Measurements from ENCODE around the gene RUFY3. TPM values are rescaled to one million over a fixed set of nuclear protein-coding genes. Genes with fewer than 3 reads are reported as not detected.

RUFY3 gene
- total and polyA plus RNA-seq, 4 donors = 7.4 to 96.9 (median 42.1) TPM

GRCh38 chr4:70841211-70841610 lies 119.4 kb downstream of the RUFY3 start:
- Histone ChIP-seq H3K27ac (ENCODE audit: low read depth in 1 of 2, low read length in 2 of 2) (no peak overlapping the region), H3K36me3 (ENCODE audit: control insufficient read depth in 1 of 2, insufficient read depth in 2 of 2, low read length in 1 of 2) (no peaks in the 10 kb centered on the region), H3K9me3 (ENCODE audit: control insufficient read depth, low read length) (no peaks in the 10 kb centered on the region), H3K4me1 (ENCODE audit: control insufficient read depth in 1 of 2, insufficient read depth in 2 of 2, low read length in 2 of 2) (no peaks in the 10 kb centered on the region), H3K27me3 (ENCODE audit: control insufficient read depth in 1 of 2, insufficient read depth in 2 of 2, low read length in 1 of 2) (no peaks in the 10 kb centered on the region), H3K4me3 (ENCODE audit: low read length in 2 of 2) (no peak overlapping the region)
- intact Hi-C loops (cut with DNase I) = loop anchor here (2.0 to 5.0 kb wide), 2 partner anchors 61 to 62 kb away; partner anchors contain the start of gene MOB1B (in 2 of the 2)
- no peak for DNase-seq
- ATAC-seq (ENCODE audit: low FRiP score) = no peak

- H3K9me3 ChIP-seq (ENCODE audit: control insufficient read depth, low read length) = no peaks in the 10 kb centered on the region
- peak overlapping the region in 1 of 2 donors; percentile 8 for H3K27ac ChIP-seq (ENCODE audit: low read depth in 1 of 2, low read length in 2 of 2)
- DNase-seq (no peak), ATAC-seq (ENCODE audit: low FRiP score) (no peak)
- no peaks in the 10 kb centered on the region for H3K4me1 ChIP-seq (ENCODE audit: control insufficient read depth in 1 of 2, insufficient read depth in 2 of 2, low read length in 2 of 2)
- H3K27me3 ChIP-seq (ENCODE audit: control insufficient read depth in 1 of 2, insufficient read depth in 2 of 2, low read length in 1 of 2) = no peaks in the 10 kb centered on the region
- 36 to 38% methylated on average over 1 of the region's 1 CpG for WGBS, 2 donors
- intact Hi-C loops (cut with DNase I) = loop anchor here (2.0 to 5.0 kb wide), 2 partner anchors 60 to 61 kb away; partner anchors contain the start of gene MOB1B (in 2 of the 2)
- H3K36me3 ChIP-seq (ENCODE audit: control insufficient read depth in 1 of 2, insufficient read depth in 2 of 2, low read length in 1 of 2) = no peaks in the 10 kb centered on the region
- no peak overlapping the region for H3K4me3 ChIP-seq (ENCODE audit: low read length in 2 of 2)
Measured at GRCh38 chr4:70841951-70842350, 120.2 kb downstream of the RUFY3 start.

- Histone ChIP-seq H3K27me3 (ENCODE audit: control insufficient read depth in 1 of 2, insufficient read depth in 2 of 2, low read length in 1 of 2) (no peaks in the 10 kb centered on the region), H3K4me1 (ENCODE audit: control insufficient read depth in 1 of 2, insufficient read depth in 2 of 2, low read length in 2 of 2) (no peaks in the 10 kb centered on the region), H3K9me3 (ENCODE audit: control insufficient read depth, low read length) (no peaks in the 10 kb centered on the region), H3K36me3 (ENCODE audit: control insufficient read depth in 1 of 2, insufficient read depth in 2 of 2, low read length in 1 of 2) (no peaks in the 10 kb centered on the region), H3K4me3 (ENCODE audit: low read length in 2 of 2) (no peak overlapping the region), H3K27ac (ENCODE audit: low read depth in 1 of 2, low read length in 2 of 2) (no peak overlapping the region)
- intact Hi-C loops (cut with DNase I) = loop anchor here in 1 of 2 donors (5.0 kb wide), 1 partner anchor 59 kb away; the partner anchor contains the start of gene MOB1B
- DNase-seq (no peak), ATAC-seq (ENCODE audit: low FRiP score) (no peak)
- WGBS, 2 donors = 93 to 95% methylated on average over 6 of the region's 6 CpGs
Measured at GRCh38 chr4:70842761-70843435, 121.1 kb downstream of the RUFY3 start.

- 92 to 98% methylated on average over 9 of the region's 9 CpGs for WGBS, 2 donors
- Histone ChIP-seq H3K27me3 (ENCODE audit: control insufficient read depth in 1 of 2, insufficient read depth in 2 of 2, low read length in 1 of 2) (no peaks in the 10 kb centered on the region), H3K36me3 (ENCODE audit: control insufficient read depth in 1 of 2, insufficient read depth in 2 of 2, low read length in 1 of 2) (no peaks in the 10 kb centered on the region), H3K4me3 (ENCODE audit: low read length in 2 of 2) (no peak overlapping the region), H3K27ac (ENCODE audit: low read depth in 1 of 2, low read length in 2 of 2) (no peak overlapping the region), H3K9me3 (ENCODE audit: control insufficient read depth, low read length) (no peaks in the 10 kb centered on the region), H3K4me1 (ENCODE audit: control insufficient read depth in 1 of 2, insufficient read depth in 2 of 2, low read length in 2 of 2) (no peaks in the 10 kb centered on the region)
- intact Hi-C loops (cut with DNase I) = loop anchor here in 1 of 2 donors (5.0 kb wide), 1 partner anchor 58 kb away; the partner anchor contains the start of gene MOB1B
- DNase-seq = no peak
- no peak for ATAC-seq (ENCODE audit: low FRiP score)
Measured at GRCh38 chr4:70844180-70844579, 122.4 kb downstream of the RUFY3 start.

GRCh38 chr4:70849291-70849690 lies 127.5 kb downstream of the RUFY3 start:
- Histone ChIP-seq H3K27ac (ENCODE audit: low read depth in 1 of 2, low read length in 2 of 2) (no peak overlapping the region), H3K36me3 (ENCODE audit: control insufficient read depth in 1 of 2, insufficient read depth in 2 of 2, low read length in 1 of 2) (no peaks in the 10 kb centered on the region), H3K4me1 (ENCODE audit: control insufficient read depth in 1 of 2, insufficient read depth in 2 of 2, low read length in 2 of 2) (no peaks in the 10 kb centered on the region), H3K4me3 (ENCODE audit: low read length in 2 of 2) (no peak overlapping the region), H3K27me3 (ENCODE audit: control insufficient read depth in 1 of 2, insufficient read depth in 2 of 2, low read length in 1 of 2) (no peaks in the 10 kb centered on the region), H3K9me3 (ENCODE audit: control insufficient read depth, low read length) (no peaks in the 10 kb centered on the region)
- intact Hi-C loops (cut with DNase I) = no loop called here
- ATAC-seq (ENCODE audit: low FRiP score) = no peak
- 88 to 89% methylated on average over 5 of the region's 5 CpGs for WGBS, 2 donors
- DNase-seq = no peak

GRCh38 chr4:70855464-70855863 lies 133.7 kb downstream of the RUFY3 start:
- no peaks in the 10 kb centered on the region for H3K9me3 ChIP-seq (ENCODE audit: control insufficient read depth, low read length)
- intact Hi-C loops (cut with DNase I) = no loop called here
- H3K4me3 ChIP-seq (ENCODE audit: low read length in 2 of 2) = no peak overlapping the region
- no peak overlapping the region for H3K27ac ChIP-seq (ENCODE audit: low read depth in 1 of 2, low read length in 2 of 2)
- 99% methylated on average over 2 of the region's 2 CpGs for WGBS, 2 donors
- H3K4me1 ChIP-seq (ENCODE audit: control insufficient read depth in 1 of 2, insufficient read depth in 2 of 2, low read length in 2 of 2) = no peaks in the 10 kb centered on the region
- no peak for DNase-seq
- no peak for ATAC-seq (ENCODE audit: low FRiP score)
- no peaks in the 10 kb centered on the region for H3K36me3 ChIP-seq (ENCODE audit: control insufficient read depth in 1 of 2, insufficient read depth in 2 of 2, low read length in 1 of 2)
- H3K27me3 ChIP-seq (ENCODE audit: control insufficient read depth in 1 of 2, insufficient read depth in 2 of 2, low read length in 1 of 2) = no peaks in the 10 kb centered on the region

Other genes starting within 250 kb of the RUFY3 start
- not detected for gene MUC7, start 249.8 kb upstream of the RUFY3 start, total RNA-seq
- gene MUC7, start 249.8 kb upstream of the RUFY3 start, polyA plus RNA-seq = not detected
- gene AMTN, start 203.4 kb upstream of the RUFY3 start, total RNA-seq = not detected
- gene AMTN, start 203.4 kb upstream of the RUFY3 start, polyA plus RNA-seq = not detected
- gene AMBN, start 129.7 kb upstream of the RUFY3 start, total RNA-seq = not detected
- gene AMBN, start 129.7 kb upstream of the RUFY3 start, polyA plus RNA-seq = not detected
- under 1 TPM in 1 of 2 donors, not detected in 1; 0.19 TPM for gene ENAM, start 93.2 kb upstream of the RUFY3 start, total RNA-seq
- not detected for gene ENAM, start 93.2 kb upstream of the RUFY3 start, polyA plus RNA-seq
- 10 to 100 TPM in 1 of 2 donors, 1 to 10 TPM in 1; 8.0 to 33.8 TPM for gene JCHAIN, start 55.5 kb upstream of the RUFY3 start, total RNA-seq
- 10 to 100 TPM in 1 of 2 donors, 1 to 10 TPM in 1; 2.7 to 23.3 TPM for gene JCHAIN, start 55.5 kb upstream of the RUFY3 start, polyA plus RNA-seq
- gene UTP3, start 33.4 kb upstream of the RUFY3 start, total RNA-seq = 10 to 100 TPM; 22.0 to 25.0 TPM
- 10 to 100 TPM; 17.6 to 22.9 TPM for gene UTP3, start 33.4 kb upstream of the RUFY3 start, polyA plus RNA-seq
- 10 to 100 TPM; 39.2 to 40.0 TPM for gene GRSF1, start 117.9 kb downstream of the RUFY3 start, total RNA-seq
- 10 to 100 TPM; 38.3 to 46.1 TPM for gene GRSF1, start 117.9 kb downstream of the RUFY3 start, polyA plus RNA-seq
- gene MOB1B, start 180.4 kb downstream of the RUFY3 start, total RNA-seq = 10 to 100 TPM; 26.5 to 29.8 TPM
- gene MOB1B, start 180.4 kb downstream of the RUFY3 start, polyA plus RNA-seq = 1 to 10 TPM; 5.9 to 6.1 TPM